Activated T-helper 1 cell treated with anti-CD3 and anti-CD28 coated beads, Interleukin-12 subunit alpha, Interleukin-12 subunit beta, Interleukin-2, Interleukin-4 antibody, amounts not matched to agents 30 ng/mL and 10 ng/mL and 1 ng/mL, durations not matched to agents 14 hours and 24 hours and 36 hours (primary cell): ENCODE measurements around the gene ATG9B. TPM values are rescaled to one million over a fixed set of nuclear protein-coding genes. Genes with fewer than 3 reads are reported as not detected.

Experiments used
- DNase-seq: peaks from one replicate; pipeline ENCODE4 v3.0.0; 2021; ENCODE audit warnings: low spot score
- H3K27ac Mint-ChIP-seq: one replicate; pipeline ENCODE4 v1.8.0; 2021; ENCODE audit warnings: mild to moderate bottlenecking, mixed read lengths
- H3K27me3 Mint-ChIP-seq: one replicate; pipeline ENCODE4 v1.8.0; 2022; ENCODE audit warnings: mild to moderate bottlenecking, moderate library complexity, mixed read lengths; ENCODE audit not compliant: insufficient read depth
- H3K36me3 Mint-ChIP-seq: one replicate; pipeline ENCODE4 v1.8.0; 2021; ENCODE audit warnings: low read depth, mixed read lengths
- H3K4me1 Mint-ChIP-seq: one replicate; pipeline ENCODE4 v1.8.0; 2021; ENCODE audit warnings: low read depth, mixed read lengths
- H3K4me3 Mint-ChIP-seq: one replicate; pipeline ENCODE4 v1.8.0; 2021; ENCODE audit warnings: mild to moderate bottlenecking, moderate library complexity, mixed read lengths
- H3K9me3 Mint-ChIP-seq: one replicate; pipeline ENCODE4 v1.8.0; 2021; ENCODE audit warnings: mixed read lengths
- intact Hi-C: fragments of 100-400 bp; cut with micrococcal nuclease; formaldehyde crosslinking; loops from one replicate; pipeline ENCODE4 v1.15.1; 2024
- total RNA-seq: library from RNA; stranded (reverse); gene quantifications from 2 replicates; pipeline ENCODE4 v1.2.3, GENCODE V29; 2022

ATG9B gene
- total RNA-seq, 1 donor from 2014 or later: 6.3 TPM

DNA sequence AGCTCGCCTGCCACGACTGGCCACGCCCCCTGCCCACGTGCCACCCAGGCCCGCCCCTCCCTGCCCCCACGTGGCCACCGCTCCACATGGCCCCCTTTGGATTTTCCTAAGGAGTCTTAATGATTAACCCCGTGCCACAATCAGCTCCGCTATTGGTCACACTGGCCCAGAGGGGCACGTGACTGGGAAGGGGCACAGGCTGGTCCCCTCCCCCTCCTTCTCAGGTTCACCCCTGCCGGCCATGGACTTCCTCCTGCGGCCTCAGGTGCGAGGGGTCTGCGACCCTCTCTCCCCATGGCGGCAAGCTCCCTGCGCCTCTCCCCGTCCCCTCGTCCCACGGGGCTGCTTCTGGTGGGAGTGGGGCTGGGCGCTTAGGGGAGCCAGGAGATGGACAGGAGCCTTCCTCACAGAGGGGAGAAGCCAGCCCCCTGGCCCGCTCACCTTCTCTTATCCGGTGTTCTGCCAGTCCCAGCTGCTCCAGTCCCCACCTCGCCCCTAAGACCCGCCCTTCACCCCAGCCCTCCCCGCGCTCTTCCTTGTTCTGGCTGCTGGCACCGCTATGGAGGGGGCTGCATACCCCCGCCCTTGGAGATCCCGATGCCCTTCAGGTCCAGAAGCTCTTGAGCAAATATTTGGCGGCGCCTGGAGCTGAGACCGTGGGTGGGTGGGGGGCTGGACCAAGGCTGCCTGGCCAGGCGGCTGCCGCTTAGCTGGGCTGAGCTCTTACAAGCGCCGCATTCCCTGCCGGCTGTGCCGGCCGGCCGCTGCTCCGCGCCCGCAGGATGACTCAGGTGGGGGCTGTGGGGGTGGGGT lies 38.3 kb upstream of the ATG9B start:
- peaks cover 27% of the 10 kb centered on the region for H3K4me1 Mint-ChIP-seq
- peaks cover 4% of the 10 kb centered on the region for H3K36me3 Mint-ChIP-seq
- H3K9me3 Mint-ChIP-seq: no peaks in the 10 kb centered on the region
- H3K4me3 Mint-ChIP-seq: no peak overlapping the region
- no peak for DNase-seq
- H3K27me3 Mint-ChIP-seq: no peaks in the 10 kb centered on the region
- intact Hi-C loops: no loop called here
- no peak overlapping the region for H3K27ac Mint-ChIP-seq

DNA sequence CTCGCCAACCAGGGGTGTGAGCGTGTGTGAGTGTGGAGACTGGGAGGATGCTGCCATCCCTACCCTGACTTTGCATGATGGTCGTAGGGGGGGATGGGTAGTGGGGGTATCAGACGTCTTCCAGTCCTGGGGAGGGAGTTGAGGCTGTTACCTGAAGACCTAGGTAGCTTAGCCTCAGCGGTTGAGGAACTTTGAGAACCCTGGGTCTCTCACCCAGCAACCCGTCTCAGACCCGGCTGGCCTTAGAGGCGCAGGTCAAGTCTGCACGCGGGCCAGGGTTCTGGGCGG lies 37.8 kb upstream of the ATG9B start:
- no peaks in the 10 kb centered on the region for H3K27me3 Mint-ChIP-seq
- H3K27ac Mint-ChIP-seq: no peak overlapping the region
- no peak for DNase-seq
- H3K4me1 Mint-ChIP-seq: peaks cover 33% of the 10 kb centered on the region
- peaks cover 4% of the 10 kb centered on the region for H3K36me3 Mint-ChIP-seq
- no peaks in the 10 kb centered on the region for H3K9me3 Mint-ChIP-seq
- intact Hi-C loops: no loop called here
- H3K4me3 Mint-ChIP-seq: peak overlapping the region; percentile 86

DNA sequence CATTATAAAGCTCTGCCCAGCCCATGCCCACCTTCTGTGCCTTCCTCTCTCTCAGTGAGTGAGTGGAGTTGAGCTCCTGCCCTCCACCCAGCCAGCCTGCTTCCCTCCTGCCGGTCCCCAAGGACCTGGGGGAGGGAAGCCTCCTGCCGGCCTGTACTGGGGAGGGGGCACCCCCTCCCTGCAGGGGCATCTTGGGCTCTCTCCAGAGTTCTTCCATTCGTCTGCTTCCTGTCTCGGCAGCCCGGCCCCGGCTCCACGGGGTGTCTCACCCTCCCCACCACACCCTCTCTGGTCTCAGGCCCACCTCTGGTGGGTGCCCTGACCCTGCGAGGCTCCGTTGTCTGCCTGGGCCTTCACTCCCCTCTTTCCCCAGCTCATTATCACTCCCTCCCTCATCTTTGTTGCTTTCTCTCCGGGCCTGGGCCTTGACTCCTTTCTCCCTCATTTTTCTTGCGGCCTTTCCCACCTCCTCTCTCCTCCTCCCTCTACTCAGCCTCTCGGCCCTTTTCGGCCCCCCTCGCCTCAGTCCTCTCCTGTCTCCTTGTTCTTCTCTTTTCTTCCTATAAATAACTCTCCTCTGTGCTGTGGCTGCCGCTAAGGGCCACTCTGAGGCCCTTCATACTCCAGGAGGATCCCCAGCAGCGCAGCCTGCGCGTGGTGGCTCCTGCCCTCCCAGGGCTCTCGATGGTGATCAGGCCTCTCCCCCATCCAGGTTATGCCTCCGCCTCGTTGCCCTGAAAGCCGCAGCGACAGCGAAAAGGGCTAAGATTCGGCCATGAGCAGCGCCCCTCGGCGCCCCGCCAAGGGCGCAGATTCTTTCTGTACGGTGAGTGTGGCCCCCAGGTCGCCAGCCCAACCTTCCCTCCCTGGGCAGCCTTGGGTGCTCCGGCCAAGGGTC lies 37.2 kb upstream of the ATG9B start:
- no peaks in the 10 kb centered on the region for H3K27me3 Mint-ChIP-seq
- H3K9me3 Mint-ChIP-seq: no peaks in the 10 kb centered on the region
- H3K4me1 Mint-ChIP-seq: peaks cover 39% of the 10 kb centered on the region
- intact Hi-C loops: no loop called here
- H3K4me3 Mint-ChIP-seq: peak overlapping the region; percentile 86
- no peak for DNase-seq
- H3K36me3 Mint-ChIP-seq: peaks cover 4% of the 10 kb centered on the region
- H3K27ac Mint-ChIP-seq: peak overlapping the region; percentile 29

DNA sequence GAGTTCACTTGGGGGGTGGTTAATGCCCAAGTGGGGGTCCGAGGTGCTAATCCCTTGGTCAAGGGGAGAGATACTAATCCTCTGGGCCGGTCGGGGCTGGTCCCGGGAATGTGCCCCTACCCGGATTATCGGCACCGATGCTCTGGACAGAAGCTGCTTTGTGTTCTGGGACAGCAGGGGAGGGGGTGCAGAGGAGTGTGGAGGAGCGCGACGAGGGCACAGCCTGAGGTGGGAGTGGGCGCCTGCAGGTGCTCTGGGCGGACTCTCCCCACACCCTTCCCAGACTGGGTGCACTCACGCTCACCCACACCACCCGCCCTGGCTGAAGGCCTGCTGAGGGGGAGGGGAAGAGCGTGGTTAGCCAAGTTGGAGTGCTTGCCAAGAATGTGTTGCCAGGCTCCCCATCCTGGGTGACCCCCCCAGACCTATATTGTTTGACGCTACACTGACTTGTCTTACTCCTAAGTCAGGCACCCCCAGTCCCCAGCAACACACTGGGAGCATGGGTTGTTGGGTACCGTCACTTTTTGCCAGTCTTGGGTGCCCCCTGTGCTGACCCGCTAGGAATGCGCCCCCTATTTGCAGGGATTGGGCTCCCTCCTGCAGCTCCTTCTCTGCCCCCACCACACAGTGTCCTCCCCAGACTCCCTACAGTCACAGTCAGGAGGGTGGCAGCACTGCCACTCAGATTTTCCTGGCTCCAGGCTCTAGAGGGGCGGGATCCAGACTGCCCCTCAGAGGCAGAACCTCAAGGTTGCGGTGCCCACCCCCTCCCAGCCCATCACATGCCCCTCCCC lies 36.3 kb upstream of the ATG9B start:
- Mint-ChIP-seq H3K27ac (peak overlapping the region; percentile 34), H3K9me3 (no peaks in the 10 kb centered on the region), H3K4me1 (peaks cover 44% of the 10 kb centered on the region), H3K36me3 (peaks cover 4% of the 10 kb centered on the region), H3K27me3 (no peaks in the 10 kb centered on the region), H3K4me3 (peak overlapping the region; percentile 86)
- DNase-seq: no peak
- intact Hi-C loops: no loop called here

GRCh38 chr7:151060113-151060415 lies 35.8 kb upstream of the ATG9B start:
- peak overlapping the region; percentile 86 for H3K4me3 Mint-ChIP-seq
- H3K36me3 Mint-ChIP-seq: no peaks in the 10 kb centered on the region
- no peaks in the 10 kb centered on the region for H3K9me3 Mint-ChIP-seq
- peak overlapping the region; percentile 34 for H3K27ac Mint-ChIP-seq
- peaks cover 44% of the 10 kb centered on the region for H3K4me1 Mint-ChIP-seq
- DNase-seq: no peak
- intact Hi-C loops: no loop called here
- H3K27me3 Mint-ChIP-seq: no peaks in the 10 kb centered on the region

DNA sequence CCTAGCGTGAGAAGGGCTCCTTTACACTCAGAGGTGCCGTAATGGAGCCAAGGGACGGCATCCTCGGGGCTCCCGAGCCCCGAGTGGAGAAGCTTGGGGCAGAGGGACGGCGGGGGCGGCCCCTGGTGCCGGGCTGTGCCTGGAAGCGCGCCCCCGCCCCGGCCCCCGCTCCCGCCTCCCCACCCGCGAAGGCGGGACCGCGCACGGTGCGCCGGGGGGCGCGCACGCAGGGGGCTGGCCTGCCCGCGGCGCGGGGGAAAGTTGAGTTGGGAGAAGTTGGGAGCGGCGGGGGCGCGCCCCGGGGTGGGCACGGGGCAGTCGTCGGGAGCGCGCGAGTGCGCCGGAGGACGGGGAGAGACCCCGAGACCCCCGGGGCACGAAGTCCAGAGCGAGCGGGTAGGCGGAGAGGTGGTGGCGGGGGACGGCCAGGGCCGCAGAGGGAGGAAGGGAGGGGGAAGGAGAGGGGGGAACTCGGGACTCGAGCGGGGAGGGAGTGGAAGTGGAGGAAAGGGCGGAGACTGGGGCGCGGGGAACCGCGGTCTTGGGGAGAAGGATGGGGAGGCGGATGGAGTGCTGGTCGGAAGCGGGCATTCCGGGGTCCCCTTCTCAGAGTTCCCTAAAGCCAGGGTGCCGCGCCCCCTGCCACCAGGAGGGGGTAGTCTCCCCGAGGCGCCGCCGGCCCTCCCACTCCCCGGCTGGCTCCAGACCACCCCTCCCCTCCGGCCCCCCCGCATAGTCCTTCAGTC lies 35.2 kb upstream of the ATG9B start, which contains the start of gene SLC4A2:
TSS of gene SLC4A2 (plus strand) at position 223 of the 746 bp plus-strand sequence. CDS start 2,399 bp downstream, outside the sequence.
- Mint-ChIP-seq H3K4me1 (peaks cover 44% of the 10 kb centered on the region), H3K36me3 (no peaks in the 10 kb centered on the region), H3K9me3 (no peaks in the 10 kb centered on the region), H3K27me3 (no peaks in the 10 kb centered on the region), H3K27ac (peak within 1 kb of the TSS; percentile 92), H3K4me3 (peak within 1 kb of the TSS; percentile 93)
- DNase-seq: peak; percentile 70
- intact Hi-C loops: loop anchor here (1.0 to 2.0 kb wide), 2 partner anchors 41 to 52 kb away; no protein-coding TSS in a partner anchor

DNA sequence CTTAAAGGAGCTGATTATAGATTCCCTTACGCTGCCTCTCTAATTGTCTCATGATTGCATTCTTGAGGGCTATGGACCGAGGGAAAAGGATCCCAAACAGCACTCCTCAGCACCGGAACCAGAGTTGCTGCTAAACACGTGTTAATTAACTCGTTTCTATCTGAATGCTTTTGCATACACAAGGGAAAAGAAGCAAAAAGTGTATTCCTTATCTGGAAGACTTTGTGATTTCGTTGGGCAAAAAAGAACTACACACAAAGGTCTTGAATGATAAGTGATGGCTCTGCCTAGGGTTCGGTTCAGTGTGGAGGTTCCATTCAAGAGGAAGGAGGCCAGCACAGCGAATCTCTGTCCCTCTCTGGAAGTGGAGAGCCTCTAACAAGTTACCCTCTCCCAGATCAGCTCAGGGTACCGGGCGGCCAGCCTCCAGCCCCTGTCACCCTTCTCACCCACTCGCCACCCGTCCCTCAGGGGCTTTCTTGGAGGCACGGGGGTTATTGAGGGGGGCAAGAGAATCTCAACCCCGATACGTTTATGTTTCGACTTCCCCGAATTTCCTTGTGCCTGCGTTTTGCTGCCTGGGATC lies 34.6 kb upstream of the ATG9B start:
- Mint-ChIP-seq H3K27ac (peak overlapping the region; percentile 92), H3K36me3 (no peaks in the 10 kb centered on the region), H3K27me3 (no peaks in the 10 kb centered on the region), H3K4me1 (peaks cover 44% of the 10 kb centered on the region), H3K4me3 (peak overlapping the region; percentile 93), H3K9me3 (no peaks in the 10 kb centered on the region)
- intact Hi-C loops: loop anchor here (1.0 to 2.0 kb wide), 7 partner anchors 20 to 737 kb away; partner anchors contain the start of genes ABCB8, ABCF2 and FASTK
- DNase-seq: no peak

DNA sequence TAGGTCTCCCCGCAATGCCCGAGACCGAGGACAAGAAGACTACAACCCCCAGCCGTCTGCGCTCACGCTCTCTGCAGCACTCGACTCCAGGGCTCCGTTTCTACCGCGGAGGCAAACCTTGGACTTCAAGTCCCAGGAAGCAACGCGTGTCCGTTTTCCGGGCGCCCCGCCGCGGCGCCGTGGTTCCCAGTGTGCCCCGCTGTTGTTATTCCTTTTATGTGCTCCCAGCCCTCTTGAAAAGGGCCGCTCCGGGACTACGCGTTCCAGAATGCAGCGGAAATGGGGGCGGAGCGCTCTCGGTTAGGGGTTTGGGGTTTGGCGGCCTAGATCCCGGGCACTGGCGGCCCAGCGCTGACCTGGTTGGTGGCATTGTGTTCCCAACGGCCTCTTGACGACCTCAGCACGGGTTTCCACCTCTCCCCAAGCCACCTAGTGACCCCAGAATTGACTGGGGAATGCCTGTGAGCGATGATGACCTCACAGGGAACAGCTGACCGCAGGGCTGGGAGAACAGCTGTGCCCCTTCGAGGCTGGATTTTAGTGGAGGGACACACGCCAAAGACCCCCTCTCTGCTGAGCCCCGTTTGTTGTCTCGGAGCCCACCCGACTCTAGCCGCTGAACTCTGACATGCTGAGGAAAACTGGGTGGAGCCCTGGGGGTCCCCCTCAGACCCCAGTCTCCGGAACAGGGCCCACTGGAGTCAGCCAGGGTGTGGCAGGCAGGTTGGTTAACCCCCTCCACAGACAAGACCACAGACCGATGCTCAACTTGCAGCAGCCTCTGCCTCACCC lies 33.9 kb upstream of the ATG9B start:
- Mint-ChIP-seq H3K9me3 (no peaks in the 10 kb centered on the region), H3K4me1 (peaks cover 46% of the 10 kb centered on the region), H3K36me3 (no peaks in the 10 kb centered on the region), H3K27me3 (no peaks in the 10 kb centered on the region), H3K4me3 (peak overlapping the region; percentile 93), H3K27ac (peak overlapping the region; percentile 92)
- DNase-seq: peak; percentile 95
- intact Hi-C loops: loop anchor here (1.0 to 2.0 kb wide), 7 partner anchors 19 to 736 kb away; partner anchors contain the start of genes ABCB8, ABCF2 and FASTK

GRCh38 chr7:151057506-151057988 lies 33.3 kb upstream of the ATG9B start, which contains the start of gene CDK5:
TSS of gene CDK5 (minus strand) at chr7:151057897. CDS start at chr7:151057848, 49 bp downstream.
- intact Hi-C loops: loop anchor here (1.0 kb wide), 1 partner anchor 49 kb away; no protein-coding TSS in a partner anchor
- H3K4me3 Mint-ChIP-seq: peak within 1 kb of the TSS; percentile 93
- H3K27ac Mint-ChIP-seq: peak within 1 kb of the TSS; percentile 92
- H3K36me3 Mint-ChIP-seq: peaks cover 4% of the 10 kb centered on the region
- H3K9me3 Mint-ChIP-seq: no peaks in the 10 kb centered on the region
- H3K4me1 Mint-ChIP-seq: peaks cover 53% of the 10 kb centered on the region
- DNase-seq: no peak
- H3K27me3 Mint-ChIP-seq: no peaks in the 10 kb centered on the region

- no peaks in the 10 kb centered on the region for H3K27me3 Mint-ChIP-seq
- peak overlapping the region; percentile 93 for H3K4me3 Mint-ChIP-seq
- peaks cover 5% of the 10 kb centered on the region for H3K36me3 Mint-ChIP-seq
- peak overlapping the region; percentile 92 for H3K27ac Mint-ChIP-seq
- no peak for DNase-seq
- intact Hi-C loops: loop anchor here (1.0 kb wide), 1 partner anchor 49 kb away; no protein-coding TSS in a partner anchor
- H3K4me1 Mint-ChIP-seq: peaks cover 55% of the 10 kb centered on the region
- H3K9me3 Mint-ChIP-seq: no peaks in the 10 kb centered on the region
Measured at GRCh38 chr7:151056666-151057505, 32.6 kb upstream of the ATG9B start.
